Breast epithelium (tissue), 4 donors: ENCODE results near the gene KCNH2. TPM values are rescaled to one million over a fixed set of nuclear protein-coding genes. Genes with fewer than 3 reads are reported as not detected.

Source experiments
- DNase-seq, 2 donors: peaks; one replicate each; pipeline ENCODE4 v3.0.0-alpha.2; 2019; ENCODE audit warnings: low spot score in 2 of 2
- H3K27ac ChIP-seq, 2 donors: fragments of 200-600 bp; sonication (generic) in 1 of 2; one replicate each; pipeline ENCODE4 v1.5.1; 2016 to 2019; ENCODE audit warnings: mild to moderate bottlenecking in 1 of 2
- H3K27me3 ChIP-seq, 2 donors: fragments of 200-600 bp; sonication (generic) in 1 of 2; one replicate each; pipeline versions ENCODE4 v1.5.1 to v1.6.0; 2017 to 2019; ENCODE audit warnings: control low read depth in 1 of 2, mild to moderate bottlenecking in 1 of 2
- H3K36me3 ChIP-seq: fragments of 200-600 bp; one replicate; pipeline ENCODE4 v1.5.1; 2019
- H3K4me1 ChIP-seq, 2 donors: fragments of 200-600 bp; sonication (generic); one replicate each; pipeline ENCODE4 v1.5.1; 2016 to 2019; ENCODE audit warnings: control low read depth in 1 of 2
- H3K4me3 ChIP-seq, 3 donors: fragments of 200-600 bp; sonication (generic); 1 replicate in 2 of 3; 2 replicates in 1 of 3; pipeline ENCODE4 v1.5.1; 2016 to 2019; ENCODE audit warnings: mild to moderate bottlenecking in 3 of 3, moderate library complexity in 2 of 3
- H3K9me3 ChIP-seq, 2 donors: fragments of 200-600 bp; sonication (generic) in 1 of 2; one replicate each; pipeline ENCODE4 v1.5.1; 2016 to 2019; ENCODE audit warnings: control low read depth in 1 of 2
- CTCF ChIP-seq, 3 donors: fragments of 450-650 bp; IDR thresholded peaks; one replicate each; pipeline ENCODE4 v1.5.1; 2016 to 2017; ENCODE audit warnings: antibody characterized with exemption in 3 of 3, mild to moderate bottlenecking in 3 of 3, moderate library complexity in 3 of 3
- POLR2A ChIP-seq: fragments of 450-650 bp; IDR thresholded peaks from one replicate; pipeline ENCODE4 v1.6.1; 2016; ENCODE audit warnings: antibody characterized with exemption, mild to moderate bottlenecking, moderate library complexity
- POLR2AphosphoS5 ChIP-seq, 3 donors: sonication (generic); formaldehyde crosslinking; IDR thresholded peaks; one replicate each; pipeline ENCODE4 v1.6.1; 2017; ENCODE audit warnings: antibody characterized with exemption in 3 of 3
- intact Hi-C: fragments of 100-400 bp; cut with DNase I; formaldehyde crosslinking; loops from one replicate; pipeline ENCODE4 v1.15.1; 2023; ENCODE audit warnings: low total_unique reads
- total RNA-seq, 3 donors: library from RNA; depleted of rRNA; stranded (reverse); fragments of >200 nt; gene quantifications; one replicate each; pipeline ENCODE4 v1.1.0, GENCODE V29; 2016

The KCNH2 gene
- total RNA-seq, 3 donors from 2014 or later = under 0.01 to 0.29 (median 0.16) TPM

GRCh38 chr7:151009327-151010036, 31.4 kb upstream of the KCNH2 start:
- Histone ChIP-seq H3K9me3 (no peaks in the 10 kb centered on the region), H3K27me3 (peaks cover 2 to 37% of the 10 kb centered on the region in 2 donors), H3K4me1 (no peaks in the 10 kb centered on the region), H3K27ac (no peak overlapping the region), H3K4me3 (no peak overlapping the region), H3K36me3 (no peaks in the 10 kb centered on the region)
- DNase-seq = no peak
- no peak for TF ChIP-seq CTCF (IDR thresholded peaks at IDR 0.05)
- TF ChIP-seq POLR2AphosphoS5 (IDR thresholded peaks at IDR 0.05) = no peak
- TF ChIP-seq POLR2A = no peak
- intact Hi-C loops = loop anchor here (10.0 kb wide), 1 partner anchor 105 kb away; no protein-coding TSS in a partner anchor

DNA sequence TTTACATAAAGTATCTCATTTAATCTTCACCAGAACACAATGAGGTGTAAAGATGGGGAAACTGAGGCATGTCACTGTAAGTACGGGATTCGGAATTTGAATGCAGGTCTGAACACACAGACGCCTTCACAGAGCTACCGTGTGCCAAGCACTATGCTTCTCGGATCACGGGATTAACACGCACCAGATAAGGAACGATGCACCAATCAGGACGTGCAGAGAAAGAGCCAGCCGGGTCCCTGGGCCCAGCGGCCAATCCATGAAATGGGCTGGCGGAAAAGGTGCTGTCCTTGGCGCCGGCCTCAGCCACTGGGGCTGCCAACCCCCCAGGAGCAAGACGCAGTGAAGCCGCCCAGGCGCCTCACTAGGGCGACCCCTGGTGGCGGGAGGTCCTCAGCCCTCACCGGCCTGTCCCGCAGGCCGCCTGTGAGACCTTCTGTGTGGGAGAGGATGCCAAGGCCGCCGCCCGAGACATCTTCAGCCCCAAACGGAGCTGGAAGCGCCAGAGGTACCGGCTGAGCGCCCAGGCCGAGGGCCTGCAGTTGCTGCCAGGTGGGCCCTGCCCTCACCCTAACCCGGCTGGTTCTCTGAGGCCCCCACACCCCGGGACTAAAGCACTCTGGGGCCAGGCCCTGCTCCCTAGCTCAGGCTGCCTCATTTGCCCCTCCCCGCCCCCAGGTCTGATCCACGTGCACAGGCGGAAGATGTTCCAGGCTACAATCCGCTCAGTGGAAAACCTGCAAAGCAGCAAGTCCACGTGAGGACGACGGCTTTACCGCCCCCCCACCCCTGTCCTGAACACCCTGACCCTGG, 30.6 kb upstream of the KCNH2 start:
- no peaks in the 10 kb centered on the region for H3K4me1 ChIP-seq
- DNase-seq = peak in 1 of 2 donors; percentile 27
- H3K36me3 ChIP-seq = no peaks in the 10 kb centered on the region
- intact Hi-C loops = no loop called here
- no peaks in the 10 kb centered on the region for H3K9me3 ChIP-seq
- no peak for TF ChIP-seq POLR2A
- TF ChIP-seq POLR2AphosphoS5 (IDR thresholded peaks at IDR 0.05) = no peak
- peak in 2 of 3 donors; percentile 39 to 49 for TF ChIP-seq CTCF (IDR thresholded peaks at IDR 0.05)
- H3K4me3 ChIP-seq = peak overlapping the region in 2 of 3 donors; percentile 34 to 42
- no peak overlapping the region for H3K27ac ChIP-seq
- peaks cover 2 to 37% of the 10 kb centered on the region in 2 donors for H3K27me3 ChIP-seq

GRCh38 chr7:151008143-151008510, 30.0 kb upstream of the KCNH2 start:
- no peaks in the 10 kb centered on the region for H3K9me3 ChIP-seq
- peaks cover 0 to 31% of the 10 kb centered on the region in 2 donors for H3K27me3 ChIP-seq
- TF ChIP-seq POLR2AphosphoS5 (IDR thresholded peaks at IDR 0.05) (no peak), CTCF (IDR thresholded peaks at IDR 0.05) (no peak), POLR2A (no peak)
- no peaks in the 10 kb centered on the region for H3K36me3 ChIP-seq
- no peak overlapping the region for H3K27ac ChIP-seq
- DNase-seq = no peak
- intact Hi-C loops = no loop called here
- peak overlapping the region in 2 of 3 donors; percentile 34 to 42 for H3K4me3 ChIP-seq
- no peaks in the 10 kb centered on the region for H3K4me1 ChIP-seq

GRCh38 chr7:151007469-151007898, 29.4 kb upstream of the KCNH2 start:
- Histone ChIP-seq H3K9me3 (no peaks in the 10 kb centered on the region), H3K4me1 (no peaks in the 10 kb centered on the region), H3K27me3 (peaks cover 0 to 25% of the 10 kb centered on the region in 2 donors), H3K4me3 (no peak overlapping the region), H3K36me3 (no peaks in the 10 kb centered on the region), H3K27ac (no peak overlapping the region)
- DNase-seq = no peak
- TF ChIP-seq CTCF (IDR thresholded peaks at IDR 0.05) (no peak), POLR2A (no peak), POLR2AphosphoS5 (IDR thresholded peaks at IDR 0.05) (no peak)
- intact Hi-C loops = no loop called here
